H1 (cell line): ENCODE data around the gene PHF23. TPM values are rescaled to one million over a fixed set of nuclear protein-coding genes. Genes with fewer than 3 reads are reported as not detected.

Experiments
- CTCF ChIA-PET: fragments of 300-600 bp; sonication (Branson Sonifier 250); formaldehyde crosslinking; loops from one replicate; lab custom pipeline; 2021; ENCODE audit not compliant: partially characterized antibody; lab: Charles Lee
- POLR2A ChIA-PET: fragments of 300-600 bp; sonication (Branson Sonifier 250); formaldehyde crosslinking; loops from one replicate; lab custom pipeline; 2021; ENCODE audit warnings: inconsistent platforms; ENCODE audit not compliant: partially characterized antibody; lab: Charles Lee
- DNase-seq, 2 experiments: peaks; one replicate each; pipeline versions ENCODE4 v3.0.0 to v3.0.0-alpha.2; 2010 to 2022; ENCODE audit warnings: low spot score in 2 of 2, low read depth in 1 of 2, mixed read lengths in 1 of 2
- FAIRE-seq: peaks from 2 replicates; lab custom pipeline; 2011; peaks lifted over from hg19 to GRCh38; lab: Jason Lieb, UNC
- H2AFZ ChIP-seq: 2 replicates; pipeline ENCODE4 v1.8.1; 2012; ENCODE audit warnings: low read length, inconsistent platforms
- H2AK5ac ChIP-seq: 2 replicates; pipeline ENCODE4 v1.6.1; 2013; ENCODE audit warnings: low read depth, low read length
- H2BK120ac ChIP-seq: replicated peaks from 2 replicates; pipeline ENCODE3; 2013; ENCODE audit warnings: low read depth, low read length, inconsistent platforms
- H2BK12ac ChIP-seq: 2 replicates; pipeline ENCODE4 v1.6.1; 2013; ENCODE audit warnings: low read depth, low read length
- H2BK15ac ChIP-seq: 2 replicates; pipeline ENCODE4 v1.6.1; 2013; ENCODE audit warnings: low read length
- H2BK20ac ChIP-seq: 2 replicates; pipeline ENCODE4 v1.6.1; 2013; ENCODE audit warnings: low read length
- H2BK5ac ChIP-seq: 2 replicates; pipeline ENCODE4 v1.6.1; 2013; ENCODE audit warnings: low read depth, low read length
- H3K14ac ChIP-seq: 2 replicates; pipeline ENCODE4 v1.6.1; 2013; ENCODE audit warnings: inconsistent platforms; ENCODE audit not compliant: insufficient read length
- H3K18ac ChIP-seq: 2 replicates; pipeline ENCODE4 v1.6.1; 2013; ENCODE audit warnings: low read length; ENCODE audit errors: extremely low read depth
- H3K23ac ChIP-seq: 2 replicates; pipeline ENCODE4 v1.6.1; 2013; ENCODE audit warnings: inconsistent platforms; ENCODE audit not compliant: insufficient read length
- H3K23me2 ChIP-seq: 2 replicates; pipeline ENCODE4 v1.6.1; 2013; ENCODE audit warnings: low read depth, low read length
- H3K27ac ChIP-seq: 2 replicates; pipeline ENCODE4 v1.6.1; 2011; ENCODE audit warnings: low read depth, low read length, inconsistent platforms
- H3K27me3 ChIP-seq, 4 experiments: replicated peaks in 1 of 4; 1 replicate in 1 of 4; 2 replicates in 3 of 4; pipeline versions ENCODE4 v1.6.1 to v1.8.1; 2011 to 2013; ENCODE audit warnings: low read length in 3 of 4, mild to moderate bottlenecking in 3 of 4, inconsistent platforms in 2 of 4, mixed read lengths in 2 of 4, moderate library complexity in 1 of 4; ENCODE audit not compliant: control insufficient read depth in 3 of 4, insufficient read depth in 3 of 4; ENCODE audit errors: extremely low read depth in 1 of 4
- H3K36me3 ChIP-seq, 4 experiments: 2 replicates each; pipeline versions ENCODE4 v1.6.1 to v1.8.1; 2011 to 2013; ENCODE audit warnings: mild to moderate bottlenecking in 4 of 4, low read length in 3 of 4, moderate library complexity in 2 of 4, control low read depth in 1 of 4, inconsistent platforms in 1 of 4; ENCODE audit not compliant: insufficient read depth in 4 of 4, control insufficient read depth in 2 of 4
- H3K4ac ChIP-seq: replicated peaks from 2 replicates; pipeline ENCODE3; 2013; ENCODE audit warnings: low read length, low read depth, mixed read lengths, inconsistent platforms; ENCODE audit not compliant: insufficient read length
- H3K4me1 ChIP-seq, 4 experiments: replicated peaks in 1 of 4; 1 replicate in 1 of 4; 2 replicates in 3 of 4; pipeline versions ENCODE4 v1.6.1 to v1.8.1; 2011 to 2013; ENCODE audit warnings: low read length in 3 of 4, inconsistent platforms in 2 of 4, mixed read lengths in 1 of 4; ENCODE audit not compliant: insufficient read depth in 4 of 4, control insufficient read depth in 3 of 4
- H3K4me2 ChIP-seq, 2 experiments: 2 replicates each; pipeline versions ENCODE4 v1.6.1 to v1.8.1; 2011 to 2013; ENCODE audit warnings: low read depth in 2 of 2, low read length in 2 of 2, control low read depth in 1 of 2, inconsistent platforms in 1 of 2, mild to moderate bottlenecking in 1 of 2; ENCODE audit not compliant: insufficient read depth in 1 of 2
- H3K4me3 ChIP-seq, 4 experiments: fragments of 200-600, 300-600 bp in 1 of 4; sonication (generic), shearing (Covaris generic), sonication (Bioruptor Twin) in 1 of 4; 2 replicates each; pipeline versions ENCODE4 v1.5.1 to v1.8.1; 2011 to 2016; ENCODE audit warnings: low read length in 4 of 4, low read depth in 3 of 4, control low read depth in 2 of 4, inconsistent platforms in 2 of 4, mild to moderate bottlenecking in 2 of 4, mixed read lengths in 1 of 4, moderate library complexity in 1 of 4; ENCODE audit not compliant: insufficient read depth in 2 of 4; ENCODE audit errors: extremely low read depth in 1 of 4
- H3K56ac ChIP-seq: replicated peaks from 2 replicates; pipeline ENCODE3; 2013; ENCODE audit warnings: low read depth, mild to moderate bottlenecking, mixed read lengths, low read length, inconsistent platforms; ENCODE audit not compliant: insufficient read length
- H3K79me1 ChIP-seq: 2 replicates; pipeline ENCODE4 v1.6.1; 2013; ENCODE audit warnings: low read depth, low read length, control low read depth
- H3K79me2 ChIP-seq, 2 experiments: 2 replicates each; pipeline versions ENCODE4 v1.6.1 to v1.8.1; 2012 to 2013; ENCODE audit warnings: low read length in 2 of 2, mild to moderate bottlenecking in 2 of 2, inconsistent platforms in 1 of 2; ENCODE audit not compliant: insufficient read depth in 2 of 2, control insufficient read depth in 1 of 2
- H3K9ac ChIP-seq, 4 experiments: replicated peaks in 1 of 4; 1 replicate in 1 of 4; 2 replicates in 3 of 4; pipeline versions ENCODE4 v1.6.1 to v1.8.1; 2011 to 2013; ENCODE audit warnings: low read depth in 3 of 4, low read length in 3 of 4, control low read depth in 2 of 4, mild to moderate bottlenecking in 2 of 4, moderate library complexity in 2 of 4, inconsistent platforms in 1 of 4; ENCODE audit errors: extremely low read depth in 1 of 4
- H3K9me3 ChIP-seq, 2 experiments: 2 replicates each; pipeline versions ENCODE4 v1.6.1 to v1.8.1; 2012 to 2013; ENCODE audit warnings: mild to moderate bottlenecking in 2 of 2, moderate library complexity in 2 of 2, control low read depth in 1 of 2, inconsistent platforms in 1 of 2, low read depth in 1 of 2, low read length in 1 of 2, mixed read lengths in 1 of 2; ENCODE audit not compliant: insufficient read depth in 2 of 2
- H4K20me1 ChIP-seq, 2 experiments: replicated peaks in 1 of 2; 2 replicates each; pipeline versions ENCODE3 to v1.8.1; 2011 to 2013; ENCODE audit warnings: inconsistent platforms in 2 of 2, low read length in 2 of 2, mild to moderate bottlenecking in 1 of 2; ENCODE audit not compliant: insufficient read depth in 2 of 2, control insufficient read depth in 1 of 2
- H4K5ac ChIP-seq: 2 replicates; pipeline ENCODE4 v1.6.1; 2013; ENCODE audit warnings: low read length, low read depth, mixed read lengths, inconsistent platforms; ENCODE audit not compliant: insufficient read length
- H4K8ac ChIP-seq: 2 replicates; pipeline ENCODE4 v1.8.0; 2013; ENCODE audit warnings: mild to moderate bottlenecking, moderate library complexity, low read length, inconsistent platforms; ENCODE audit not compliant: insufficient read depth; ENCODE audit errors: extremely low read depth
- H4K91ac ChIP-seq: replicated peaks from 2 replicates; pipeline ENCODE3; 2013; ENCODE audit warnings: low read length, mixed read lengths, inconsistent platforms; ENCODE audit not compliant: insufficient read length
- CBX5 ChIP-seq: fragments of 300-800, 300-1000 bp; sonication (generic); IDR thresholded peaks from 2 replicates; pipeline ENCODE4 v1.7.1; 2016; ENCODE audit warnings: antibody characterized with exemption, low read length, low read depth
- RNF2 ChIP-seq: fragments of 200-900, 300-1000 bp; sonication (generic); IDR thresholded peaks from 2 replicates; pipeline ENCODE4 v1.7.1; 2016; ENCODE audit warnings: borderline replicate concordance, low read depth, mild to moderate bottlenecking, antibody characterized with exemption, low read length; ENCODE audit not compliant: poor library complexity, severe bottlenecking; ENCODE audit errors: missing control alignments
- SIX5 ChIP-seq: IDR thresholded peaks from 2 replicates; pipeline ENCODE4 v1.6.1; 2011; ENCODE audit warnings: mild to moderate bottlenecking, low read depth, low read length
- WGBS, 2 experiments: shearing (Covaris generic) in 1 of 2; methylation state at CpG; one replicate each; pipeline versions ENCODE4 v1.1.6 to v1.1.7; 2013 to 2015; ENCODE audit warnings: low lambda C conversion rate in 2 of 2, mixed read lengths in 2 of 2, inconsistent platforms in 1 of 2, low coverage in 1 of 2, missing lambda C conversion rate in 1 of 2; ENCODE audit not compliant: insufficient replicate concordance in 2 of 2, insufficient coverage in 1 of 2, insufficient read length in 1 of 2; ENCODE audit errors: extremely low coverage in 1 of 2, missing lambda C conversion rate in 1 of 2; 5-methylcytosine and 5-hydroxymethylcytosine counted together
- polyA plus RNA-seq, 7 experiments: library from polyadenylated mRNA; depleted of rRNA in 3 of 7; stranded (reverse) in 5 of 7; unstranded in 2 of 7; fragments of >200 nt in 5 of 7; fragments of 200-250 nt in 2 of 7; gene quantifications; 1 replicate in 5 of 7; 2 replicates in 1 of 7; 4 replicates in 1 of 7; pipeline versions ENCODE4 v1.2.1 to v1.2.3, GENCODE V29; 2011 to 2013; ENCODE audit warnings: missing spikeins in 2 of 7, mixed read lengths in 2 of 7
- total RNA-seq: library from RNA; stranded (reverse); fragmentation: NEBNext Ultra II Directional; extraction: Animal tissue kit (Norgen Biotek cat#: 25700); gene quantifications from 2 replicates; pipeline ENCODE4 v1.2.1, GENCODE V29; 2021

Gene PHF23
- total and polyA plus RNA-seq, 2 of the 8 experiments (the other 6 are each of a cell fraction or from before 2014, with no cell fraction given), result 47.5 to 62.8 TPM

DNA sequence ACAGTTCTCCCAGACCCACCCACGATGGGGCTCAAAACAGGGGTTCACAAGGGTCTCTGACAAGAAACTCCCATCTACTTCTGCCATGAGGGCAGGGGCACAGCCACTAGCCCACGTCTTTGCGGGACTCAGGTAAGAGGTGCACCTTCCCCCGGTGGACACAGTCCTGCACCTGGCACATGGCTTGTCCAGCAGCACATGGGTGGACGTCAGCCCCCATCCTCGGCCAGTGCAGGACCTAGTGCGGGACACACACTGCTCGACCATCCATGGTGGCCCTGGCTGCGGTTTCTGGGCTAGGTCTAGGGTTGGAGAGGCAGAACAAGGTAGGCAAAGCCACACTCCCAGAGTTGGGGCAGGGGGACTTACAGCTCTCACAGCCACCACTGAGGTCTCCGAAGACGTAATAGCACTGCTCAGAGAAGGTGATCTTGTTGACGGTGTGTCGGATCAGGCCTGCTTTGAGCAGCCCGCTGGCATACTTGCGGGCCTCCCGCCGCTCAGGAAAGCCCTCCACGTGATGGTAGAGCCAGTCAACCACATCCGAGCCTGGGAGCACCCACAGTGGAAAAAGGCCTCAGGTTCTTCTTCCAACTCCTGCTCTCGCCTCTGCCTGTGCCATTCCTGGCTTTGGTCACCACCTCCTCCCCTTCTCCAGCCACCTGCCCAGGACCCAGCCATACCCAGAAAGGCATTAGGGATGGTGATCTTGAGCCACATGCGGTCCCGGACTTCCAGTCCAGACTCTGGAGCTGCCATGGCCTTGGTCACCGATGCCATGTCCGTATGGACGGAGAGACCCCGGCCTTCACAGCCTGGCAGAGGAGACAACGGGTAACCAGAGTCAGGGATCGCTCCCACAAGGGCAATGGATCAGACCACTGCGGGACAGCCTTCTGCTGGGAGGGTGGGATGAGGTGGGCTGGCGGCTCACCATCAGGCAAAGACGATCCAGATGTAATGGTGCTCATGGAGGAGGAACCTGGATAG lies 12.2 kb downstream of the PHF23 start:
- TF ChIP-seq RNF2 (peak; percentile 3), SIX5 (no peak), CBX5 (no peak)
- H3K14ac ChIP-seq, result no peak overlapping the region
- H3K36me3 ChIP-seq, result peaks cover 27 to 75% (median 63%) of the 10 kb centered on the region in 4 experiments
- H3K23me2 ChIP-seq, result no peaks in the 10 kb centered on the region
- H2AFZ ChIP-seq, result no peak overlapping the region
- no peak overlapping the region for H3K23ac ChIP-seq
- H3K9me3 ChIP-seq, result no peaks in the 10 kb centered on the region
- no peak overlapping the region for H3K18ac ChIP-seq
- H3K4me3 ChIP-seq, result no peak overlapping the region
- H2BK20ac ChIP-seq, result no peak overlapping the region
- H2AK5ac ChIP-seq, result no peak overlapping the region
- no peak overlapping the region for H3K27ac ChIP-seq
- H2BK15ac ChIP-seq, result no peak overlapping the region
- H3K27me3 ChIP-seq, result no peaks in the 10 kb centered on the region
- 94% methylated on average over 31 of the region's 31 CpGs; no CpG with 5 or more reads in 1 of the 2 experiments for WGBS, 2 experiments
- H2BK12ac ChIP-seq, result no peak overlapping the region
- CTCF ChIA-PET, result interaction anchor here (0.6 kb wide), 1 partner anchor 97 kb away, joined by 3 read pairs; no protein-coding TSS in a partner anchor
- H3K4me1 ChIP-seq, result no peaks in the 10 kb centered on the region; a peak in 1 of 7 replicates
- H4K20me1 ChIP-seq, result peaks cover 13 to 47% of the 10 kb centered on the region in 2 experiments
- POLR2A ChIA-PET, result interaction anchor here (0.9 to 10.7 kb wide), 3 partner anchors 8 to 11 kb away, joined by 3 to 386 read pairs (median 3); partner anchors contain the start of genes DVL2, GABARAP and PHF23
- no peak for DNase-seq
- no peak overlapping the region for H2BK120ac ChIP-seq
- H4K8ac ChIP-seq, result no peak overlapping the region
- H3K56ac ChIP-seq, result no peak overlapping the region
- H4K5ac ChIP-seq, result no peak overlapping the region
- H3K79me2 ChIP-seq, result peaks cover 3 to 21% of the 10 kb centered on the region in 2 experiments
- peaks cover 7% of the 10 kb centered on the region for H3K79me1 ChIP-seq
- no peak overlapping the region for H4K91ac ChIP-seq
- H3K4ac ChIP-seq, result no peak overlapping the region
- no peak overlapping the region for H3K9ac ChIP-seq
- H2BK5ac ChIP-seq, result no peak overlapping the region
- no peak for FAIRE-seq
- no peak overlapping the region for H3K4me2 ChIP-seq
